GM23338 (cell line): ENCODE results near the gene FCHSD2. TPM values are rescaled to one million over a fixed set of nuclear protein-coding genes. Genes with fewer than 3 reads are reported as not detected.

Experiments
- ATAC-seq: fragments of 200-7000 bp; cut with Tn5 transposase; 3 replicates; pipeline ENCODE4 v1.9.1; 2020
- DNase-seq: peaks from one replicate; pipeline ENCODE4 v3.0.0-alpha.2; 2015; ENCODE audit warnings: low spot score
- H2AFZ ChIP-seq: fragments of 200-600 bp; sonication (generic); 2 replicates; pipeline ENCODE4 v1.8.0; 2016; ENCODE audit warnings: antibody characterized with exemption, mild to moderate bottlenecking, moderate library complexity
- H3F3A ChIP-seq: fragments of 200-600 bp; sonication (generic); replicated peaks from 2 replicates; pipeline ENCODE4 v1.8.0; 2017; ENCODE audit warnings: antibody characterized with exemption, mixed run types, low read depth
- H3K27ac ChIP-seq: fragments of 200-600 bp; sonication (generic); 2 replicates; pipeline ENCODE4 v1.6.1; 2016; ENCODE audit warnings: low read depth
- H3K27me3 ChIP-seq: fragments of 200-600 bp; sonication (generic); 2 replicates; pipeline ENCODE4 v1.8.0; 2016; ENCODE audit warnings: mild to moderate bottlenecking, mixed run types, moderate library complexity; ENCODE audit not compliant: insufficient read depth
- H3K36me3 ChIP-seq: fragments of 200-600 bp; sonication (generic); 2 replicates; pipeline ENCODE4 v1.8.0; 2016; ENCODE audit warnings: mild to moderate bottlenecking; ENCODE audit not compliant: insufficient read depth
- H3K4me1 ChIP-seq: fragments of 200-600 bp; sonication (generic); 2 replicates; pipeline ENCODE4 v1.8.0; 2016; ENCODE audit warnings: mild to moderate bottlenecking, moderate library complexity; ENCODE audit not compliant: insufficient read depth
- H3K4me2 ChIP-seq: fragments of 200-600 bp; sonication (generic); 2 replicates; pipeline ENCODE4 v1.7.1; 2017; ENCODE audit warnings: mixed run types
- H3K4me3 ChIP-seq: fragments of 200-600 bp; sonication (generic); 2 replicates; pipeline ENCODE4 v1.6.1; 2016; ENCODE audit warnings: mixed run types
- H3K79me2 ChIP-seq: fragments of 200-600 bp; sonication (generic); replicated peaks from 2 replicates; pipeline ENCODE4 v1.8.0; 2017; ENCODE audit warnings: mild to moderate bottlenecking; ENCODE audit not compliant: insufficient read depth
- H3K9me2 ChIP-seq: fragments of 200-600 bp; sonication (generic); 2 replicates; pipeline ENCODE4 v1.8.0; 2017; ENCODE audit not compliant: insufficient read depth
- H4K20me1 ChIP-seq: fragments of 200-600 bp; sonication (generic); replicated peaks from 2 replicates; pipeline ENCODE4 v1.8.0; 2017; ENCODE audit warnings: mild to moderate bottlenecking; ENCODE audit not compliant: insufficient read depth
- H3K27ac Mint-ChIP-seq: 2 replicates; pipeline ENCODE4 v1.8.0; 2020; ENCODE audit warnings: inconsistent platforms, mild to moderate bottlenecking, moderate library complexity, mixed read lengths
- H3K27me3 Mint-ChIP-seq: 3 replicates; pipeline ENCODE4 v1.8.0; 2022; ENCODE audit warnings: low read depth, mild to moderate bottlenecking, moderate library complexity, mixed read lengths, inconsistent platforms; ENCODE audit not compliant: insufficient read depth, poor library complexity
- H3K36me3 Mint-ChIP-seq: 3 replicates; pipeline ENCODE4 v1.8.0; 2021; ENCODE audit warnings: low read depth, mild to moderate bottlenecking, inconsistent platforms, moderate library complexity, mixed read lengths
- H3K4me1 Mint-ChIP-seq: 3 replicates; pipeline ENCODE4 v1.8.0; 2020; ENCODE audit warnings: mild to moderate bottlenecking, inconsistent platforms, mixed read lengths
- H3K4me3 Mint-ChIP-seq: 3 replicates; pipeline ENCODE4 v1.8.0; 2021; ENCODE audit warnings: moderate library complexity, mild to moderate bottlenecking, inconsistent platforms, mixed read lengths
- H3K9me3 Mint-ChIP-seq: 3 replicates; pipeline ENCODE4 v1.8.0; 2020; ENCODE audit warnings: moderate library complexity, mild to moderate bottlenecking, inconsistent platforms, mixed read lengths
- CREB1 ChIP-seq: fragments of 250-450 bp; sonication (Bioruptor Pico); IDR thresholded peaks from 2 replicates; pipeline ENCODE4 v1.5.0; 2020; ENCODE audit warnings: low read depth, mild to moderate bottlenecking, moderate library complexity
- CTCF ChIP-seq, 2 experiments: fragments of 200-600 bp in 1 of 2; sonication (generic) in 1 of 2; conservative IDR thresholded peaks; 2 replicates each; pipeline versions ENCODE4 v1.5.1 to v1.6.1; 2016 to 2017; ENCODE audit warnings: antibody characterized with exemption in 2 of 2, low read depth in 2 of 2, mild to moderate bottlenecking in 2 of 2, moderate library complexity in 1 of 2
- ETS1 ChIP-seq: IDR thresholded peaks from 2 replicates; pipeline ENCODE4 v1.6.1; 2016; ENCODE audit warnings: antibody characterized with exemption
- EZH2 ChIP-seq: fragments of 200-600 bp; sonication (generic); IDR thresholded peaks from one replicate; pipeline ENCODE4 v1.8.0; 2017; ENCODE audit warnings: antibody characterized with exemption, mild to moderate bottlenecking, low read depth; ENCODE audit not compliant: unreplicated experiment
- EZH2phosphoT487 ChIP-seq: fragments of 200-600 bp; sonication (generic); IDR thresholded peaks from one replicate; pipeline ENCODE4 v1.8.1; 2018; ENCODE audit warnings: antibody characterized with exemption; ENCODE audit not compliant: unreplicated experiment
- JUNB ChIP-seq: IDR thresholded peaks from one replicate; pipeline ENCODE4 v1.6.1; 2016; ENCODE audit warnings: antibody characterized with exemption; ENCODE audit not compliant: unreplicated experiment
- NANOG ChIP-seq: IDR thresholded peaks from 2 replicates; pipeline ENCODE4 v1.6.1; 2016; ENCODE audit warnings: antibody characterized with exemption, borderline replicate concordance
- POLR2AphosphoS5 ChIP-seq: IDR thresholded peaks from 2 replicates; pipeline ENCODE4 v1.6.1; 2016; ENCODE audit warnings: antibody characterized with exemption, low read depth
- REST ChIP-seq: IDR thresholded peaks from one replicate; pipeline ENCODE4 v1.6.1; 2018; ENCODE audit warnings: antibody characterized with exemption; ENCODE audit not compliant: unreplicated experiment
- STAT1 ChIP-seq: IDR thresholded peaks from one replicate; pipeline ENCODE4 v1.6.1; 2016; ENCODE audit warnings: antibody characterized with exemption; ENCODE audit not compliant: unreplicated experiment
- ZNF114 ChIP-seq: fragments of 250-450 bp; sonication (Bioruptor Pico); IDR thresholded peaks from 2 replicates; pipeline ENCODE4 v1.5.0; 2020; ENCODE audit warnings: mild to moderate bottlenecking, moderate library complexity
- ZNF331 ChIP-seq: fragments of 250-450 bp; sonication (Bioruptor Pico); IDR thresholded peaks from 2 replicates; pipeline ENCODE4 v1.5.0; 2020; ENCODE audit warnings: low read depth, mild to moderate bottlenecking, moderate library complexity
- ZNF462 ChIP-seq: fragments of 250-450 bp; sonication (Bioruptor Pico); IDR thresholded peaks from 2 replicates; pipeline ENCODE4 v1.5.0; 2020; ENCODE audit warnings: mild to moderate bottlenecking, moderate library complexity
- polyA plus RNA-seq: library from polyadenylated mRNA; unstranded; fragments of >200 nt; fragmentation: Nextera tagmentation; extraction: Ambion mirVana; gene quantifications from 2 replicates; pipeline ENCODE4 v1.2.1, GENCODE V29; 2016
- total RNA-seq: library from RNA; depleted of rRNA; stranded (reverse); fragments of >200 nt; shearing (Covaris generic); gene quantifications from 2 replicates; pipeline ENCODE4 v1.2.3, GENCODE V29; 2014

FCHSD2 gene
- total and polyA plus RNA-seq, 2 experiments from 2014 or later, result 3.6 to 5.2 TPM

GRCh38 chr11:72789493-72790131 is 352.5 kb downstream of the FCHSD2 start:
- Histone ChIP-seq H3K27me3 (no peaks in the 10 kb centered on the region), H2AFZ (no peak overlapping the region), H4K20me1 (no peaks in the 10 kb centered on the region), H3K4me3 (no peak overlapping the region), H3K36me3 (no peaks in the 10 kb centered on the region), H3F3A (no peaks in the 10 kb centered on the region), H3K9me2 (no peaks in the 10 kb centered on the region), H3K27ac (no peak overlapping the region), H3K79me2 (no peaks in the 10 kb centered on the region), H3K4me2 (no peak overlapping the region), H3K4me1 (peaks cover 14% of the 10 kb centered on the region)
- Mint-ChIP-seq H3K27me3 (peaks cover 22% of the 10 kb centered on the region), H3K9me3 (no peaks in the 10 kb centered on the region), H3K4me3 (no peak overlapping the region), H3K27ac (no peak overlapping the region), H3K36me3 (no peaks in the 10 kb centered on the region), H3K4me1 (peaks cover 29% of the 10 kb centered on the region)
- ATAC-seq (no peak), DNase-seq (no peak)
- TF ChIP-seq EZH2 (no peak), POLR2AphosphoS5 (no peak), STAT1 (no peak), ZNF114 (no peak), ZNF462 (no peak), ETS1 (no peak), CREB1 (no peak), NANOG (no peak), CTCF (conservative IDR thresholded peaks at IDR 0.05; ENCODE audit: low read depth in 2 of 2) (no peak), ZNF331 (CRISPR knock-in tag) (no peak), EZH2phosphoT487 (no peak), REST (no peak), JUNB (no peak)
